Activated T-cell treated with anti-CD3 and anti-CD28 coated beads for 1 hour (primary cell): ENCODE measurements around the gene GTSE1.

Experiments used
- DNase-seq: peaks from one replicate; pipeline ENCODE4 v3.0.0-alpha.2; 2020; ENCODE audit warnings: low read depth

The GTSE1 gene

DNA sequence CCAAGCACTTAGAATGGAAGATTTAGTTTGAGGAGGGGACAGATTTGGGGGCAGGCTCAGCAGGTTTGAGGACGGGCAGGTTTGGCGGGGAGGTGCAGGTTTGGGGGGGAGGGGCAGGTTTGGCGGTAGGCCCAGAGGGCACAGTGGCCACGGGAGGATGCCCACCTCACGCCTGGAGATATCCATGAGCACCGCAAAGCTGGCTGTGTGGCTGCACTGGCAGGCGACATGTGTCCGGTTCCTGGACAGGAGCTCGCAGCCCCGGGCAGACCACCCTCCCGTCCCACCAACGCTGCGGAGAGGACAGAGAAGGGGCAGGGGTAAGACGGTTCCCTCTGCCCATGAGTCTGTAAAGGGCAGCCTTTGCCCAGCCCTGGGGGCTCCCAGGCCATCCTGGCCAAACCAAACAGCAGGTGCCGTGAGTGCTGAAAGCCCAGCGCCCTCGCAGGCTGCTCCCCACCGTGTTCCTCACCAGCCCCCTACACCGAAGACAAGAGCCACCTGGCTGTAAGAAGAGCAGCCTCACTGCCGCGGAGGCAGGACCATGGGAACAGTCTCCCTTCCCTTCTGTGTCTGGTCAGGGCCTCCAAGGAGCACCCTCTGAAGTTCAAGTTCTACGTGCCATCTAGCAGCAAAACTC, 81.9 kb downstream of the GTSE1 start:
- no peak for DNase-seq

DNA sequence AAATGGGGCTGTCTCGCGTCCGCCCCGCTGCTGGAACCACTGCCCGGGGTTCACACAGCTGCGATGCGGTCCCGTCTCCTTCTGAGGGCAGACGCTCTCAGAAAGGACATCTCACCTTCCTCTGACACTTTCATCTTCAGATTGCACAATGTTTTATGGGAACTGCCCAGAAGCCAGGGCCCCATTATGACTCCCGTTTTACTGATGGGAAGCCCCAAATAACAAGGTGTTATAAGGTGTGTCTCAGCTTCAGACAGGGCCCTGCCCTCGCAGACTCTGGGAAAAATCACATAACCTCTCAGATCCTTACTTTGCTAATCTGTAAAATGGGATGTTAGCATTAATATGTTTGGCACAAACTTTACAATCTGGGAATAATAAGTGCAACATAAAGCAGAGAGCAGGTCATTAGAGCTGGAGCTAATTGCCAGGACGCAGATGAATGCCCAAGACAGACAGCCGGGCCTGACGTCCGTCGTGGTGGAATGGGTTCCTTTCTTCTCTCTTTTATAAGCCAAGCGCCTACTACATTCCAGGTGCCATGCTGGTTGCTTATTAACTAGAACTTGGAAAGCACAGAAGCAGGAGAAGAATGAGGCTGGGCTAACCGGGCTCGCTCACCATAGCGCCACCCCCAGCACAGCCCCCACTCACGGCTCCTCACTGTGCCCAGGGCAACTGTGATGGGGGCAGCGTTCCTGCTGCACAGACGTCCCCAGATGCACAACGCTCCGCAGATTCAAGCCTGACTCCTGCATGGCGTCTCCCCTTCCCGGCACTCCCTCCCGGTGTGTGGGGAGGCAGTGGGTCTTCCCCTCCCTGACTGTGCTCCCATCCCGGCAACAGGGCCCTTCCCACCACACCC, 82.6 kb downstream of the GTSE1 start:
- DNase-seq: no peak

DNA sequence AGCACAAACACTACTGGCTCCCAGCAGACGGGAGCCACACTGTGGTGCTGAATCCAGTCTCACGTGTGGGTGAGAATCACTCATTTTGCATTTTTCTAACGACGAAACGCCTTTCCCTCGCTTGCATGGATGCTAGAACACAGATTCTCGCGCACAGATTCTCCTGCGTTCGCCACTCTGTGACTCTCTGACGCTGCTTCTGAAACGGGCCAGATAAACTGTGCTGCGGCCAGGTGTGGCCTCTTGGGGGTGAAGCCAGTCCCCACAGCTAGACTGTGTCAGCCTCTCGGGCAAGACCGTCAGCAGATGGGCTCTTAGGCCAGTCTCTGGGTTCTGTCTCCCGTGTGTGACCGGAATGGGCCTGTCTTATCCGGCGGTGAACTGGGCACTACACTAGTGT, 83.4 kb downstream of the GTSE1 start:
- DNase-seq: no peak
